Cardiac fibroblast (primary cell): Measurements from ENCODE around the gene ZWILCH.

Experiments
- DNase-seq, 2 donors: peaks; one replicate each; pipeline versions ENCODE4 v3.0.0 to v3.0.0-alpha.2; 2010; ENCODE audit warnings: low read depth in 2 of 2
- H3K4me3 ChIP-seq, 2 donors: replicated peaks in 1 of 2; 1 replicate in 1 of 2; 2 replicates in 1 of 2; pipeline ENCODE4 v1.5.1; 2011; ENCODE audit warnings: low read depth in 2 of 2, low read length in 2 of 2, mild to moderate bottlenecking in 2 of 2, moderate library complexity in 1 of 2
- CTCF ChIP-seq: IDR thresholded peaks from one replicate; pipeline ENCODE4 v1.5.1; 2011; ENCODE audit warnings: low read depth, mild to moderate bottlenecking, low read length, inconsistent platforms

Gene ZWILCH

GRCh38 chr15:66595332-66595731 lies 90.2 kb downstream of the ZWILCH start:
- H3K4me3 ChIP-seq, result no peak overlapping the region
- no peak for TF ChIP-seq CTCF
- DNase-seq, result no peak

- peak in 1 of 2 donors; percentile 22 for DNase-seq
- no peak overlapping the region for H3K4me3 ChIP-seq
- TF ChIP-seq CTCF, result no peak
Measured at GRCh38 chr15:66595931-66596545, 90.9 kb downstream of the ZWILCH start.

- no peak for DNase-seq
- no peak overlapping the region for H3K4me3 ChIP-seq
- no peak for TF ChIP-seq CTCF
Measured at GRCh38 chr15:66598095-66598815, 93.1 kb downstream of the ZWILCH start.
